Measurements from ENCODE around the gene CADM1. TPM values are rescaled to one million over a fixed set of nuclear protein-coding genes. Genes with fewer than 3 reads are reported as not detected.

The CADM1 gene
- total RNA-seq, 1 experiment from 2014 or later = 534 TPM

DNA sequence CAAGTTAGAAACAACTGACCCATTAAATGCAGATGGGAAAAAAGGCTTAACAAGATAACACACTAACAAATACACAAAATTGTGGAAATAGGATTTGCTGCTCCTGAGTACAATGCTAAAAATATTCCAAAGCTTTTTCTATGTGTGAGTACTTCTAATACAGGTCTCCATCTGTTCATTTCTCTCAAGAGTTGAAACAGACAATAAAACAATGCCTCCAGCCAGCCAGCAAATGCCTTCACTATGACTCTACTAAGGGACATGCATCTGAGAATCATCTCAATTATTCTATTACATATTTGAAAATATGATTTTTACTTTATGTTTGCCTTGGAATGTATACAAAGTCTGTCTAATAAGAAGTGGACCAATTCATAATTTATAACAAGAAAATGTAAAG, 119.0 kb downstream of the CADM1 start:
- Mint-ChIP-seq H3K27me3 (ENCODE audit: insufficient read depth, unreplicated experiment) (no peaks in the 10 kb centered on the region), H3K4me1 (ENCODE audit: low read depth, unreplicated experiment) (no peaks in the 10 kb centered on the region), H3K4me3 (ENCODE audit: unreplicated experiment) (no peak overlapping the region), H3K27ac (ENCODE audit: unreplicated experiment) (no peak overlapping the region), H3K9me3 (ENCODE audit: unreplicated experiment) (no peaks in the 10 kb centered on the region), H3K36me3 (ENCODE audit: insufficient read depth, unreplicated experiment) (no peaks in the 10 kb centered on the region)
- intact Hi-C loops (cut with micrococcal nuclease; ENCODE audit: unreplicated experiment) = no loop called here
- no TSS peak for BruUV-seq (replicated peaks)
- no peak overlapping the region for H3K4me3 ChIP-seq (ENCODE audit: low read depth, low read length)
- H3K27me3 ChIP-seq (replicated peaks; ENCODE audit: control insufficient read depth, insufficient read depth, low read length) = no peaks in the 10 kb centered on the region
- TF ChIP-seq, protein P1, sequence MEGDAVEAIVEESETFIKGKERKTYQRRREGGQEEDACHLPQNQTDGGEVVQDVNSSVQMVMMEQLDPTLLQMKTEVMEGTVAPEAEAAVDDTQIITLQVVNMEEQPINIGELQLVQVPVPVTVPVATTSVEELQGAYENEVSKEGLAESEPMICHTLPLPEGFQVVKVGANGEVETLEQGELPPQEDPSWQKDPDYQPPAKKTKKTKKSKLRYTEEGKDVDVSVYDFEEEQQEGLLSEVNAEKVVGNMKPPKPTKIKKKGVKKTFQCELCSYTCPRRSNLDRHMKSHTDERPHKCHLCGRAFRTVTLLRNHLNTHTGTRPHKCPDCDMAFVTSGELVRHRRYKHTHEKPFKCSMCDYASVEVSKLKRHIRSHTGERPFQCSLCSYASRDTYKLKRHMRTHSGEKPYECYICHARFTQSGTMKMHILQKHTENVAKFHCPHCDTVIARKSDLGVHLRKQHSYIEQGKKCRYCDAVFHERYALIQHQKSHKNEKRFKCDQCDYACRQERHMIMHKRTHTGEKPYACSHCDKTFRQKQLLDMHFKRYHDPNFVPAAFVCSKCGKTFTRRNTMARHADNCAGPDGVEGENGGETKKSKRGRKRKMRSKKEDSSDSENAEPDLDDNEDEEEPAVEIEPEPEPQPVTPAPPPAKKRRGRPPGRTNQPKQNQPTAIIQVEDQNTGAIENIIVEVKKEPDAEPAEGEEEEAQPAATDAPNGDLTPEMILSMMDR (IDR thresholded peaks at IDR 0.05; ENCODE audit: insufficient read depth in 1 of 2, low read depth in 1 of 2, low read length in 1 of 2, severe bottlenecking in 1 of 2, unreplicated experiment in 1 of 2) = no peak
- ChIA-PET POLR2A (interaction anchor here (0.6 kb wide), 1 partner anchor 306 kb away, joined by 5 read pairs; no protein-coding TSS in a partner anchor), CTCF (interaction anchor here (0.7 kb wide), 1 partner anchor 133 kb away, joined by 5 read pairs; no protein-coding TSS in a partner anchor)
- DNase-seq = no peak
- H3K36me3 ChIP-seq (ENCODE audit: control insufficient read depth, insufficient read depth, low read length) = no peaks in the 10 kb centered on the region
- no peaks in the 10 kb centered on the region for H3K9me3 ChIP-seq
- no peaks in the 10 kb centered on the region for H3K4me1 ChIP-seq

DNA sequence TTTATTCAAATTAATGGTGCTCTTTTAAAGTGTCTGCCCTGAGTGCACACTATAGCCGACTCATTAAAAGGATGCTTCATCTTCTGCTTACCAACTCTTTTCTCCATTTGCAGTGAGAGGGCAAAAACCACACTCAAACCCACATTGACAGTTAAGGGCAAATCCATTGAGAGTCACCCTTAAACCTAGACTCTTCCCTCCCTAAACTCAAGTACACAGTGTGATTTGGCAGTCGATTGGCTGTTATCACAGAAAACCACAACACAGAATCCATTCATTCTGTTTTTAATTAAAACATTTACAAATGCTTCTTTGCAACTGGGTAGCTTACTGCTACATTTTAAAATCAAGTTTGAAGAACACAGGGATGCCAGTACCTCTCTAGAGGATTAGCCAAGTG, 120.0 kb downstream of the CADM1 start:
- Mint-ChIP-seq H3K27me3 (ENCODE audit: insufficient read depth, unreplicated experiment) (no peaks in the 10 kb centered on the region), H3K9me3 (ENCODE audit: unreplicated experiment) (no peaks in the 10 kb centered on the region), H3K36me3 (ENCODE audit: insufficient read depth, unreplicated experiment) (no peaks in the 10 kb centered on the region), H3K4me3 (ENCODE audit: unreplicated experiment) (no peak overlapping the region), H3K27ac (ENCODE audit: unreplicated experiment) (no peak overlapping the region), H3K4me1 (ENCODE audit: low read depth, unreplicated experiment) (no peaks in the 10 kb centered on the region)
- H3K9me3 ChIP-seq = no peaks in the 10 kb centered on the region
- no peaks in the 10 kb centered on the region for H3K36me3 ChIP-seq (ENCODE audit: control insufficient read depth, insufficient read depth, low read length)
- DNase-seq = no peak
- no peaks in the 10 kb centered on the region for H3K27me3 ChIP-seq (replicated peaks; ENCODE audit: control insufficient read depth, insufficient read depth, low read length)
- CTCF ChIA-PET = interaction anchor here (0.7 kb wide), 1 partner anchor 134 kb away, joined by 5 read pairs; no protein-coding TSS in a partner anchor
- no peaks in the 10 kb centered on the region for H3K4me1 ChIP-seq
- intact Hi-C loops (cut with micrococcal nuclease; ENCODE audit: unreplicated experiment) = no loop called here
- no TSS peak for BruUV-seq (replicated peaks)
- POLR2A ChIA-PET = no interaction called here
- no peak overlapping the region for H3K4me3 ChIP-seq (ENCODE audit: low read depth, low read length)
- TF ChIP-seq, protein P1 (IDR thresholded peaks at IDR 0.05; ENCODE audit: insufficient read depth in 1 of 2, low read depth in 1 of 2, low read length in 1 of 2, severe bottlenecking in 1 of 2, unreplicated experiment in 1 of 2) = no peak

DNA sequence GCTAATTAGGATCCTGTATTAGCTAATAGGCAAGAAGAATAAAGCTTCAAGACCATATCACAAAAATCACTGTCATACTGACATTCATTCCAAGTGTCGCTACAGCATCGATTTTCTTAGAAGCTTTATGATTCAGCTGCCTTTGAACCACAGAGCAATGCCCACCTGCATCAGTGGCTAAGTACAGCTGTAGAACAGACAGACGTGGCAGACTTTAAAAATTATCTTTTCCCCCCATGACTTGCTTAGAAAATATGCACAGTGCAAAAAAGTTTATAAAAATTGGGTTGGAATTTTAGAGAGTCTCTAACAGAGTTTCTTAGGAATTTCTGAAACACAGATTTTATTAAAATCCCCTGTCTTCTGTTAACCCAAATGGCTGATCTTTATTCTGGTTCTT, 120.8 kb downstream of the CADM1 start:
- no peak overlapping the region for H3K4me3 ChIP-seq (ENCODE audit: low read depth, low read length)
- no peaks in the 10 kb centered on the region for H3K36me3 ChIP-seq (ENCODE audit: control insufficient read depth, insufficient read depth, low read length)
- TF ChIP-seq, protein P1 (IDR thresholded peaks at IDR 0.05; ENCODE audit: insufficient read depth in 1 of 2, low read depth in 1 of 2, low read length in 1 of 2, severe bottlenecking in 1 of 2, unreplicated experiment in 1 of 2) = no peak
- no peak for DNase-seq
- no peaks in the 10 kb centered on the region for H3K4me1 ChIP-seq
- ChIA-PET CTCF (no interaction called here), POLR2A (no interaction called here)
- no TSS peak for BruUV-seq (replicated peaks)
- intact Hi-C loops (cut with micrococcal nuclease; ENCODE audit: unreplicated experiment) = no loop called here
- Mint-ChIP-seq H3K9me3 (ENCODE audit: unreplicated experiment) (no peaks in the 10 kb centered on the region), H3K36me3 (ENCODE audit: insufficient read depth, unreplicated experiment) (no peaks in the 10 kb centered on the region), H3K4me3 (ENCODE audit: unreplicated experiment) (no peak overlapping the region), H3K27ac (ENCODE audit: unreplicated experiment) (no peak overlapping the region), H3K27me3 (ENCODE audit: insufficient read depth, unreplicated experiment) (no peaks in the 10 kb centered on the region), H3K4me1 (ENCODE audit: low read depth, unreplicated experiment) (peaks cover 6% of the 10 kb centered on the region)
- no peaks in the 10 kb centered on the region for H3K27me3 ChIP-seq (replicated peaks; ENCODE audit: control insufficient read depth, insufficient read depth, low read length)
- H3K9me3 ChIP-seq = no peaks in the 10 kb centered on the region

Data from Caco-2 (cell line).